SU-DHL-6 (cell line): Measurements from ENCODE around the gene CDIP1.

ENCODE experiments used
- H2AFZ ChIP-seq: fragments of 200-600 bp; sonication (generic); 2 replicates; pipeline ENCODE4 v1.6.1; 2014; ENCODE audit warnings: low read depth, mild to moderate bottlenecking, moderate library complexity, mixed read lengths, antibody characterized with exemption, low read length; ENCODE audit not compliant: severe bottlenecking
- H3F3A ChIP-seq: fragments of 200-600 bp; shearing (Covaris generic); 2 replicates; pipeline ENCODE4 v1.6.0; 2016; ENCODE audit warnings: antibody characterized with exemption, mild to moderate bottlenecking; ENCODE audit not compliant: insufficient read depth
- H3K27ac ChIP-seq: fragments of 200-600 bp; sonication (generic); 2 replicates; pipeline ENCODE4 v1.5.1; 2016; ENCODE audit warnings: low read depth, mild to moderate bottlenecking, low read length, moderate library complexity, mixed read lengths
- H3K27me3 ChIP-seq: fragments of 200-600 bp; sonication (generic), shearing (Covaris generic); 2 replicates; pipeline ENCODE4 v1.6.0; 2014; ENCODE audit warnings: mild to moderate bottlenecking, low read length
- H3K36me3 ChIP-seq: fragments of 200-600 bp; sonication (generic); 2 replicates; pipeline ENCODE4 v1.6.1; 2014; ENCODE audit warnings: mild to moderate bottlenecking, low read length, mixed read lengths
- H3K4me2 ChIP-seq: fragments of 300-600, 200-600 bp; shearing (Covaris generic), sonication (generic); 2 replicates; pipeline ENCODE4 v1.6.0; 2014; ENCODE audit warnings: low read length, low read depth, mild to moderate bottlenecking; ENCODE audit not compliant: poor library complexity, severe bottlenecking
- H3K4me3 ChIP-seq: fragments of 200-600 bp; sonication (generic); 2 replicates; pipeline ENCODE4 v1.5.1; 2014; ENCODE audit warnings: antibody characterized with exemption, low read length, mild to moderate bottlenecking, mixed read lengths; ENCODE audit not compliant: insufficient read depth, poor library complexity, severe bottlenecking
- H3K79me2 ChIP-seq: fragments of 200-600 bp; sonication (generic); 2 replicates; pipeline ENCODE4 v1.6.1; 2014; ENCODE audit warnings: mild to moderate bottlenecking, low read length, moderate library complexity; ENCODE audit not compliant: insufficient read depth
- H3K9ac ChIP-seq: fragments of 200-600 bp; sonication (generic); 2 replicates; pipeline ENCODE4 v1.7.0; 2014; ENCODE audit warnings: mild to moderate bottlenecking, low read length
- H3K9me2 ChIP-seq: fragments of 200-600 bp; sonication (generic); replicated peaks from 2 replicates; pipeline ENCODE4 v1.6.1; 2014; ENCODE audit warnings: low read length; ENCODE audit not compliant: insufficient read depth
- H3K9me3 ChIP-seq: fragments of 200-600 bp; sonication (generic); 2 replicates; pipeline ENCODE4 v1.6.1; 2014; ENCODE audit warnings: low read length, mixed read lengths; ENCODE audit not compliant: insufficient read depth
- H4K20me1 ChIP-seq: fragments of 200-600 bp; sonication (generic); 2 replicates; pipeline ENCODE4 v1.6.1; 2014; ENCODE audit warnings: low read depth, mild to moderate bottlenecking, antibody characterized with exemption, low read length, moderate library complexity, mixed read lengths
- CTCF ChIP-seq: fragments of 200-600 bp; sonication (generic); IDR thresholded peaks from one replicate; pipeline ENCODE4 v1.5.1; 2017; ENCODE audit warnings: antibody characterized with exemption, mild to moderate bottlenecking, low read length, moderate library complexity; ENCODE audit not compliant: insufficient read depth, poor library complexity, severe bottlenecking
- EZH2phosphoT487 ChIP-seq: fragments of 200-600 bp; sonication (generic), shearing (Covaris generic); conservative IDR thresholded peaks from 2 replicates; pipeline ENCODE4 v1.6.1; 2018; ENCODE audit warnings: mild to moderate bottlenecking, antibody characterized with exemption, low read length, moderate library complexity, mixed read lengths

The CDIP1 gene

GRCh38 chr16:4523686-4524085, 14.9 kb downstream of the CDIP1 start:
- H3K79me2 ChIP-seq: no peaks in the 10 kb centered on the region

GRCh38 chr16:4522051-4522581, 16.5 kb downstream of the CDIP1 start:
- no peaks in the 10 kb centered on the region for H3K36me3 ChIP-seq
- H3K4me3 ChIP-seq: no peak overlapping the region
- no peaks in the 10 kb centered on the region for H3K9me3 ChIP-seq
- no peak overlapping the region for H2AFZ ChIP-seq
- no peaks in the 10 kb centered on the region for H3K79me2 ChIP-seq
- TF ChIP-seq EZH2phosphoT487 (no peak), CTCF (no peak)
- H3K9ac ChIP-seq: no peak overlapping the region; the same call in 1 of the 2 replicates
- H3K27me3 ChIP-seq: no peaks in the 10 kb centered on the region
- no peak overlapping the region for H3K27ac ChIP-seq
- H3F3A ChIP-seq: no peaks in the 10 kb centered on the region
- H4K20me1 ChIP-seq: no peaks in the 10 kb centered on the region
- no peaks in the 10 kb centered on the region for H3K9me2 ChIP-seq
- H3K4me2 ChIP-seq: no peak overlapping the region

More at GRCh38 chr16:4523686-4524085, 14.9 kb downstream of the CDIP1 start:
- H3K27ac ChIP-seq: no peak overlapping the region
- H3K4me2 ChIP-seq: no peak overlapping the region
- H3K9me2 ChIP-seq: no peaks in the 10 kb centered on the region
- H3K4me3 ChIP-seq: no peak overlapping the region
- H3K9me3 ChIP-seq: no peaks in the 10 kb centered on the region
- peaks cover 5% of the 10 kb centered on the region for H3F3A ChIP-seq
- no peak overlapping the region for H2AFZ ChIP-seq
- H3K36me3 ChIP-seq: no peaks in the 10 kb centered on the region
- TF ChIP-seq EZH2phosphoT487 (no peak), CTCF (no peak)
- no peaks in the 10 kb centered on the region for H4K20me1 ChIP-seq
- H3K9ac ChIP-seq: no peak overlapping the region
- no peaks in the 10 kb centered on the region for H3K27me3 ChIP-seq

GRCh38 chr16:4520913-4521312, 17.7 kb downstream of the CDIP1 start:
- H3K79me2 ChIP-seq: no peaks in the 10 kb centered on the region
- no peak overlapping the region for H3K27ac ChIP-seq

More at GRCh38 chr16:4520913-4521312, 17.7 kb downstream of the CDIP1 start:
- TF ChIP-seq EZH2phosphoT487 (no peak), CTCF (no peak)
- Histone ChIP-seq H3K4me3 (no peak overlapping the region), H3F3A (0 out of 2 replicates have a peak, but pooled peaks cover 2% of the 10 kb centered on the region), H4K20me1 (no peaks in the 10 kb centered on the region), H3K9me2 (no peaks in the 10 kb centered on the region), H3K27me3 (no peaks in the 10 kb centered on the region), H3K4me2 (no peak overlapping the region), H2AFZ (no peak overlapping the region), H3K9ac (no peak overlapping the region), H3K9me3 (no peaks in the 10 kb centered on the region), H3K36me3 (no peaks in the 10 kb centered on the region)
